HCT116 (cell line): ENCODE results near the gene KSR1.

Experiments
- CEBPB ChIP-seq: IDR thresholded peaks from 2 replicates; pipeline ENCODE4 v1.6.1; 2012; ENCODE audit warnings: low read depth
- EZH2 ChIP-seq: fragments of 200-600 bp; sonication (generic); IDR thresholded peaks from 2 replicates; pipeline ENCODE4 v1.6.1; 2017; ENCODE audit warnings: antibody characterized with exemption, mixed run types
- POLR2A ChIP-seq: IDR thresholded peaks from 2 replicates; pipeline ENCODE4 v1.7.0; 2011; ENCODE audit warnings: borderline replicate concordance; ENCODE audit not compliant: insufficient read depth, insufficient read length; ENCODE audit errors: extremely low read depth
- TF ChIP-seq, protein P1 (sequence below), 3 experiments: fragments of 200-600 bp in 1 of 3; sonication (generic) in 1 of 3; IDR thresholded peaks in 2 of 3; conservative IDR thresholded peaks in 1 of 3; 2 replicates each; pipeline ENCODE4 v1.5.1; 2012 to 2017; ENCODE audit warnings: low read depth in 2 of 3, low read length in 2 of 3, antibody characterized with exemption in 1 of 3, borderline replicate concordance in 1 of 3, control low read depth in 1 of 3, mild to moderate bottlenecking in 1 of 3, mixed read lengths in 1 of 3, mixed run types in 1 of 3, moderate library complexity in 1 of 3; ENCODE audit not compliant: insufficient read depth in 1 of 3
- TF ChIP-seq, protein P2 (sequence below): IDR thresholded peaks from 2 replicates; pipeline ENCODE4 v1.6.1; 2012; ENCODE audit warnings: low read depth

DNA sequence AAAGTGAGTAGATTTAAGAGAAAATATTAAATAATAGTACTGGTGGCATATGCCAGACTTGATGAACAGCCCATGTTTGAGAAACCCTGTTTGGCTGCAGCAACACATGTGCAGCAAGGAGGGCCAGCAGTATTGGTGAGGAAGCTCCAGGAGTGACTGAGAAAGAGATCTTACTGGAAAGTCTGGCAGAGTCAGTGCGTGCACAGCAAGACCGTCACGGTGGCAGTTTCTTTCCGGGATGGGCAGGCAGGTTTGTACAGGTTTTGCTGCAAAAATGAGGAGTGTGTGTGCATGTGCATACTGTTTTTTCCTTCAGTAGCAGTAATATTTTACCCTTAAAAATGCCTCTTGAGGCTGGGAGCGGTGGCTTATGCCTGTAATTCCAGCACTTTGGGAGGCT, 41.4 kb downstream of the KSR1 start:
- TF ChIP-seq, protein P1, sequence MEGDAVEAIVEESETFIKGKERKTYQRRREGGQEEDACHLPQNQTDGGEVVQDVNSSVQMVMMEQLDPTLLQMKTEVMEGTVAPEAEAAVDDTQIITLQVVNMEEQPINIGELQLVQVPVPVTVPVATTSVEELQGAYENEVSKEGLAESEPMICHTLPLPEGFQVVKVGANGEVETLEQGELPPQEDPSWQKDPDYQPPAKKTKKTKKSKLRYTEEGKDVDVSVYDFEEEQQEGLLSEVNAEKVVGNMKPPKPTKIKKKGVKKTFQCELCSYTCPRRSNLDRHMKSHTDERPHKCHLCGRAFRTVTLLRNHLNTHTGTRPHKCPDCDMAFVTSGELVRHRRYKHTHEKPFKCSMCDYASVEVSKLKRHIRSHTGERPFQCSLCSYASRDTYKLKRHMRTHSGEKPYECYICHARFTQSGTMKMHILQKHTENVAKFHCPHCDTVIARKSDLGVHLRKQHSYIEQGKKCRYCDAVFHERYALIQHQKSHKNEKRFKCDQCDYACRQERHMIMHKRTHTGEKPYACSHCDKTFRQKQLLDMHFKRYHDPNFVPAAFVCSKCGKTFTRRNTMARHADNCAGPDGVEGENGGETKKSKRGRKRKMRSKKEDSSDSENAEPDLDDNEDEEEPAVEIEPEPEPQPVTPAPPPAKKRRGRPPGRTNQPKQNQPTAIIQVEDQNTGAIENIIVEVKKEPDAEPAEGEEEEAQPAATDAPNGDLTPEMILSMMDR (IDR thresholded peaks at IDR 0.05 in 2 of 3, conservative IDR thresholded peaks at IDR 0.05 in 1 of 3; ENCODE audit: borderline replicate concordance in 1 of 3, insufficient read depth in 1 of 3, low read depth in 2 of 3, low read length in 2 of 3): no peak
- no peak for TF ChIP-seq POLR2A
- no peak for TF ChIP-seq EZH2
- TF ChIP-seq CEBPB: no peak
- TF ChIP-seq, protein P2, sequence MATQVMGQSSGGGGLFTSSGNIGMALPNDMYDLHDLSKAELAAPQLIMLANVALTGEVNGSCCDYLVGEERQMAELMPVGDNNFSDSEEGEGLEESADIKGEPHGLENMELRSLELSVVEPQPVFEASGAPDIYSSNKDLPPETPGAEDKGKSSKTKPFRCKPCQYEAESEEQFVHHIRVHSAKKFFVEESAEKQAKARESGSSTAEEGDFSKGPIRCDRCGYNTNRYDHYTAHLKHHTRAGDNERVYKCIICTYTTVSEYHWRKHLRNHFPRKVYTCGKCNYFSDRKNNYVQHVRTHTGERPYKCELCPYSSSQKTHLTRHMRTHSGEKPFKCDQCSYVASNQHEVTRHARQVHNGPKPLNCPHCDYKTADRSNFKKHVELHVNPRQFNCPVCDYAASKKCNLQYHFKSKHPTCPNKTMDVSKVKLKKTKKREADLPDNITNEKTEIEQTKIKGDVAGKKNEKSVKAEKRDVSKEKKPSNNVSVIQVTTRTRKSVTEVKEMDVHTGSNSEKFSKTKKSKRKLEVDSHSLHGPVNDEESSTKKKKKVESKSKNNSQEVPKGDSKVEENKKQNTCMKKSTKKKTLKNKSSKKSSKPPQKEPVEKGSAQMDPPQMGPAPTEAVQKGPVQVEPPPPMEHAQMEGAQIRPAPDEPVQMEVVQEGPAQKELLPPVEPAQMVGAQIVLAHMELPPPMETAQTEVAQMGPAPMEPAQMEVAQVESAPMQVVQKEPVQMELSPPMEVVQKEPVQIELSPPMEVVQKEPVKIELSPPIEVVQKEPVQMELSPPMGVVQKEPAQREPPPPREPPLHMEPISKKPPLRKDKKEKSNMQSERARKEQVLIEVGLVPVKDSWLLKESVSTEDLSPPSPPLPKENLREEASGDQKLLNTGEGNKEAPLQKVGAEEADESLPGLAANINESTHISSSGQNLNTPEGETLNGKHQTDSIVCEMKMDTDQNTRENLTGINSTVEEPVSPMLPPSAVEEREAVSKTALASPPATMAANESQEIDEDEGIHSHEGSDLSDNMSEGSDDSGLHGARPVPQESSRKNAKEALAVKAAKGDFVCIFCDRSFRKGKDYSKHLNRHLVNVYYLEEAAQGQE: no peak
